Spleen (tissue), 11 donors: ENCODE results near the gene KCNG2. TPM values are rescaled to one million over a fixed set of nuclear protein-coding genes. Genes with fewer than 3 reads are reported as not detected.

Source experiments
- DNase-seq: peaks from one replicate; pipeline ENCODE4 v3.0.0-alpha.2; 2020
- H3K27ac ChIP-seq, 8 donors: fragments of 200-600 bp; sonication (generic) in 7 of 8; 1 replicate in 4 of 8; 2 replicates in 4 of 8; pipeline versions ENCODE4 v1.5.0 to v1.8.0; 2016 to 2021; ENCODE audit warnings: inconsistent platforms in 4 of 8, mild to moderate bottlenecking in 4 of 8, moderate library complexity in 1 of 8
- H3K27me3 ChIP-seq, 7 donors: fragments of 200-600 bp; sonication (generic) in 6 of 7; replicated peaks in 1 of 7; 1 replicate in 4 of 7; 2 replicates in 3 of 7; pipeline versions ENCODE4 v1.5.0 to v1.8.0; 2016 to 2021; ENCODE audit warnings: inconsistent platforms in 3 of 7, mild to moderate bottlenecking in 1 of 7
- H3K36me3 ChIP-seq, 6 donors: fragments of 200-600 bp; sonication (generic) in 5 of 6; 1 replicate in 4 of 6; 2 replicates in 2 of 6; pipeline versions ENCODE4 v1.5.0 to v1.8.0; 2016 to 2021; ENCODE audit warnings: inconsistent platforms in 2 of 6
- H3K4me1 ChIP-seq, 6 donors: fragments of 200-600 bp; sonication (generic) in 5 of 6; 1 replicate in 3 of 6; 2 replicates in 3 of 6; pipeline versions ENCODE4 v1.5.0 to v1.8.0; 2016 to 2021; ENCODE audit warnings: inconsistent platforms in 3 of 6
- H3K4me3 ChIP-seq, 8 donors: fragments of 200-600 bp; sonication (generic) in 7 of 8; 1 replicate in 4 of 8; 2 replicates in 4 of 8; pipeline versions ENCODE4 v1.5.0 to v1.8.0; 2016 to 2021; ENCODE audit warnings: inconsistent platforms in 4 of 8, mild to moderate bottlenecking in 4 of 8, moderate library complexity in 2 of 8
- H3K9me3 ChIP-seq, 8 donors: fragments of 200-600 bp; sonication (generic) in 7 of 8; 1 replicate in 4 of 8; 2 replicates in 4 of 8; pipeline versions ENCODE4 v1.5.0 to v1.8.0; 2016 to 2021; ENCODE audit warnings: inconsistent platforms in 4 of 8
- POLR2A ChIP-seq, 3 donors: fragments of 450-650 bp; IDR thresholded peaks; one replicate each; pipeline ENCODE4 v1.5.1; 2017; ENCODE audit warnings: antibody characterized with exemption in 3 of 3, mild to moderate bottlenecking in 1 of 3
- POLR2AphosphoS5 ChIP-seq, 3 donors: sonication (generic); formaldehyde crosslinking; IDR thresholded peaks; one replicate each; pipeline ENCODE4 v1.5.1; 2017; ENCODE audit warnings: antibody characterized with exemption in 3 of 3
- WGBS, 5 donors: extraction: QIAGEN DNeasy Blood & Tissue Kit in 3 of 5; methylation state at CpG; one replicate each; pipeline versions ENCODE4 v1.1.5 to v1.1.7; 2013 to 2018; 5-methylcytosine and 5-hydroxymethylcytosine counted together
- intact Hi-C: fragments of 100-400 bp; cut with DNase I; formaldehyde crosslinking; loops from one replicate; pipeline ENCODE4 v1.15.0; 2023; ENCODE audit warnings: low total_unique reads
- polyA plus RNA-seq, 3 donors: library from polyadenylated mRNA; stranded (reverse); fragments of 200-250 nt; gene quantifications; one replicate each; pipeline ENCODE4 v1.2.1, GENCODE V29; 2013
- total RNA-seq, 7 donors: library from RNA; depleted of rRNA in 3 of 7; stranded (reverse); fragments of >200 nt in 3 of 7; fragmentation: NEBNext Ultra II Directional in 4 of 7; extraction: Animal tissue kit (Norgen Biotek cat#: 25700) in 4 of 7; gene quantifications; one replicate each; pipeline versions ENCODE4 v1.1.0 to v1.2.1, GENCODE V29; 2016 to 2021
- TF ChIP-seq, protein P1 (sequence below), 11 experiments: fragments of 200-600 bp in 7 of 11; fragments of 450-650 bp in 4 of 11; sonication (generic) in 4 of 11; IDR thresholded peaks in 8 of 11; conservative IDR thresholded peaks in 3 of 11; 1 replicate in 7 of 11; 2 replicates in 4 of 11; pipeline versions ENCODE4 v1.4.0 to v1.8.0; 2016 to 2021; ENCODE audit warnings: antibody characterized with exemption in 11 of 11, inconsistent platforms in 4 of 11, mild to moderate bottlenecking in 1 of 11
- donor health status: healthy with polysubstance abuse.
- donor health status: DM: no; HTN: no; CAD: no; lungs with moderate emphysema.
- donor health status: DM: no; HTN: no; CAD: no.
- donor health status: Bipolar disorder and iron deficiency.
- donor health status: healthy.
- donor health status: DM: no; HTN: no; CAD: no.
- donor health status: DM: yes; HTN: yes; CAD: no.

KCNG2 gene
- total and polyA plus RNA-seq, 10 donors, result 0.15 to 3.2 (median 0.38) TPM; not detected in 1

DNA sequence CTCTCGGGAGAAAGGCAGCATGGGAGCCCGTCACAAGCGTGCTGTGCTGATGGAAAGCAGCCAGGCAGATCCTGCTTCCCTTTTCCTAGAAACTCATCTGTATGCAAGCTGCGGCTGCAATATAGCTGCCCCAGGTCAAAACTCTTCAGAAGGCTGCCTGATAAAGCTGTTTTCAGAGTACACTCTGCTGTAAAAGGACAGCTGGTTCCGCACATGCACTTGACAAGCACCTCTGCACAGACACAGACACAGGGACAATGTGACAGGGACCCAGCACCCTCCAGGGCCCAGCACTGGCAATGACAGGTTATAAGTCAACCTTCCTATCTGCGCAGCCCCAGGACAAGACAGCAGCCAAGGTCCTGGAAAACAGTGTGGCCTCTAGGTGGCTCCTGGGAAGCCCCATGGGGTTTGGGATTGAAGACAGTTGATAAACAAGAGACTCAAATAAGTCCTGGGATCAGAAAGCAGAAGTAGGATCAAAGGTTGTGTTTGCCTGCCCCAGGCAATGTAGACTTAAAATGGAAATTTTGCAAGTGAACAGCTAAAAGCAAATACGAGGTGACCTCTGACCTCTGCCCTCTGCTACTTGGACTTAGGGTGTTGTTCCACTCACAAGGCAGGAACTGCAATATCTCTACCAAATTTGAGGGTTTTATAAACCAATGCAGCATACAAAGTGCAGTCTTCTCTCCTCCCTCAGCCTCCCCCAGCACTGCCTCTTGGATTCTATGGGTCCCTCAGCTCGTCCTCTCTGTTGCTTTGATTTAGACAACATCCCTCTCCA is 136.8 kb downstream of the KCNG2 start:
- intact Hi-C loops, result no loop called here

DNA sequence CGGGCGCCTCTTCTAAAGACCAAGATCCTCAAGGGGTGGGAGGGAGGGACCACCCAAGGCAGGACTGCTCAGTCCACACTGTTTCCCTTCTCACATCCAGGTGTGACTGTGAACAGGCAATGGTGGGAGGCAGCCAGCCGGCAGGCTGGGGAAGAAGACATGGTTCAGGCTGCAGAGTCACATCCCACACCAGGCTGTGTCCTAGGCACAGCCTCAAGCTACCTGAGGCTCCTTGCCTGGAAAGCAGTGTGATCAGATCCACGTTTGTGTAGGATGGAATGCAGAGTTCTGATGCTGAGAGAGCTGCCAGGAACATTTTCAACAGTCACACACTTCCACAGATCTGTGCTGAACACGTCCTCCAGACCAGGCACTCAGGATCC is 137.4 kb downstream of the KCNG2 start:
- TF ChIP-seq POLR2AphosphoS5 (IDR thresholded peaks at IDR 0.05) (no peak), POLR2A (IDR thresholded peaks at IDR 0.05) (no peak)
- TF ChIP-seq, protein P1, sequence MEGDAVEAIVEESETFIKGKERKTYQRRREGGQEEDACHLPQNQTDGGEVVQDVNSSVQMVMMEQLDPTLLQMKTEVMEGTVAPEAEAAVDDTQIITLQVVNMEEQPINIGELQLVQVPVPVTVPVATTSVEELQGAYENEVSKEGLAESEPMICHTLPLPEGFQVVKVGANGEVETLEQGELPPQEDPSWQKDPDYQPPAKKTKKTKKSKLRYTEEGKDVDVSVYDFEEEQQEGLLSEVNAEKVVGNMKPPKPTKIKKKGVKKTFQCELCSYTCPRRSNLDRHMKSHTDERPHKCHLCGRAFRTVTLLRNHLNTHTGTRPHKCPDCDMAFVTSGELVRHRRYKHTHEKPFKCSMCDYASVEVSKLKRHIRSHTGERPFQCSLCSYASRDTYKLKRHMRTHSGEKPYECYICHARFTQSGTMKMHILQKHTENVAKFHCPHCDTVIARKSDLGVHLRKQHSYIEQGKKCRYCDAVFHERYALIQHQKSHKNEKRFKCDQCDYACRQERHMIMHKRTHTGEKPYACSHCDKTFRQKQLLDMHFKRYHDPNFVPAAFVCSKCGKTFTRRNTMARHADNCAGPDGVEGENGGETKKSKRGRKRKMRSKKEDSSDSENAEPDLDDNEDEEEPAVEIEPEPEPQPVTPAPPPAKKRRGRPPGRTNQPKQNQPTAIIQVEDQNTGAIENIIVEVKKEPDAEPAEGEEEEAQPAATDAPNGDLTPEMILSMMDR (IDR thresholded peaks at IDR 0.05 in 8 of 11, conservative IDR thresholded peaks at IDR 0.05 in 3 of 11), result no peak
- Histone ChIP-seq H3K36me3 (peaks cover 0 to 100% (median 49%) of the 10 kb centered on the region in 6 donors), H3K27ac (peak overlapping the region in 2 of 8 donors; percentile 5 to 41), H3K27me3 (no peaks in the 10 kb centered on the region), H3K4me3 (no peak overlapping the region), H3K9me3 (peaks cover 14 to 75% (median 61%) of the 10 kb centered on the region in 8 donors), H3K4me1 (peaks cover 0 to 32% (median 7%) of the 10 kb centered on the region in 6 donors)
- 75 to 97% (median 91%) methylated on average over 4 to 5 of the region's 5 CpGs for WGBS, 5 donors
- no peak for DNase-seq
- intact Hi-C loops, result no loop called here

More for the DNA sequence above, 136.8 kb downstream of the KCNG2 start:
- Histone ChIP-seq H3K4me3 (no peak overlapping the region), H3K9me3 (peaks cover 16 to 81% (median 67%) of the 10 kb centered on the region in 8 donors), H3K27me3 (no peaks in the 10 kb centered on the region), H3K36me3 (peaks cover 0 to 100% (median 49%) of the 10 kb centered on the region in 6 donors), H3K4me1 (peaks cover 0 to 32% (median 7%) of the 10 kb centered on the region in 6 donors), H3K27ac (peak overlapping the region in 5 of 8 donors; percentile 5 to 41 (median 14))
- WGBS, 5 donors, result 71 to 82% (median 78%) methylated on average over 7 to 8 of the region's 8 CpGs
- peak; percentile 51 for DNase-seq
- no peak for TF ChIP-seq POLR2AphosphoS5 (IDR thresholded peaks at IDR 0.05)
- TF ChIP-seq, protein P1 (IDR thresholded peaks at IDR 0.05 in 8 of 11, conservative IDR thresholded peaks at IDR 0.05 in 3 of 11), result no peak
- TF ChIP-seq POLR2A (IDR thresholded peaks at IDR 0.05), result no peak

DNA sequence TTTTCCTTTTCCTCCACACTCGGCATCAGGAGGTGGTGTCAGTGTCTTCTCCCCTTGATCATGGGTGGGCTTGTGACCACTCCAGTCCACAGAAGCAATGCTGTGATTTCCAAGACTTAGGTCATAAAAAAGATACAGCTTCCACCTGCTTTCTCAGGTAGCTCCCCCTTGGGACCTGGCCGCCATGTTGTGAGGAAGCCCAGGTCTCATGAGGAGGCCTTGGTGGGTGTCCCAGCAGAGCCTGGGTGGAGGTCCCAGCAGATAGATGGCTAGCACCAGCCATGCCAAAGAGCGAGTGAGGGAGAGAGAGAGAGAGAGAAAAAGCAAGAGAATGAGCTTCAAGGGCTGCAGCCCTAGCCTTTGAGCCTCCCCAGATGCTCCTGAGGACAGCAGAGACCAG is 137.8 kb downstream of the KCNG2 start:
- no peaks in the 10 kb centered on the region for H3K27me3 ChIP-seq
- TF ChIP-seq POLR2A (IDR thresholded peaks at IDR 0.05) (no peak), POLR2AphosphoS5 (IDR thresholded peaks at IDR 0.05) (no peak)
- TF ChIP-seq, protein P1 (IDR thresholded peaks at IDR 0.05 in 8 of 11, conservative IDR thresholded peaks at IDR 0.05 in 3 of 11), result no peak
- H3K27ac ChIP-seq, result no peak overlapping the region
- H3K4me1 ChIP-seq, result peaks cover 0 to 32% (median 7%) of the 10 kb centered on the region in 6 donors
- H3K36me3 ChIP-seq, result peaks cover 0 to 100% (median 51%) of the 10 kb centered on the region in 6 donors
- no peak overlapping the region for H3K4me3 ChIP-seq
- 90 to 98% (median 95%) methylated on average over 3 of the region's 3 CpGs for WGBS, 5 donors
- peaks cover 10 to 71% (median 57%) of the 10 kb centered on the region in 8 donors for H3K9me3 ChIP-seq
- no peak for DNase-seq
- intact Hi-C loops, result no loop called here

DNA sequence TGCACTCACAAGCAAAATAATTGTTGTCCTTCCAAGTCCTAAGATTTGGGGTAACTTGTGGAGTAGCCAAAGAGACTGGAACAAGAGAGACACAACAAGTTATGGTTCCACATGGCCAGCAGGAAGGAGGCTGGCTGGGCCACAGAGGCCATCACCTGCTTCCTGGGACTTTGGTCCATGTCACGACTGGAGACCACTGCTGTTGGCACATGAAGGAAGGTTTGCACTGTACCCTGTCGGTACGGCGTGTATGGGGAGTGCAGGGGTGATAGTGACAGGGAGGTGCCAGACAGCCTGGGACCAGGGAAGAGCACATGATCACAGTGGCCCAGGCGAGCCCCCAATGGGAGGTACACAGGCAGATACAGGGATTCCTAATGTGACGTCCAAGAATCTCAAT is 138.2 kb downstream of the KCNG2 start:
- intact Hi-C loops, result no loop called here
- DNase-seq, result peak; percentile 35
- WGBS, 5 donors, result 94 to 98% (median 96%) methylated on average over 6 of the region's 6 CpGs

More for the DNA sequence above, 138.2 kb downstream of the KCNG2 start:
- H3K36me3 ChIP-seq, result peaks cover 0 to 100% (median 54%) of the 10 kb centered on the region in 6 donors
- H3K9me3 ChIP-seq, result peaks cover 10 to 67% (median 53%) of the 10 kb centered on the region in 8 donors
- no peak overlapping the region for H3K4me3 ChIP-seq
- H3K27ac ChIP-seq, result no peak overlapping the region
- H3K4me1 ChIP-seq, result peaks cover 0 to 32% (median 7%) of the 10 kb centered on the region in 6 donors
- no peaks in the 10 kb centered on the region for H3K27me3 ChIP-seq
- TF ChIP-seq POLR2A (IDR thresholded peaks at IDR 0.05) (no peak), POLR2AphosphoS5 (IDR thresholded peaks at IDR 0.05) (no peak)
- TF ChIP-seq, protein P1 (IDR thresholded peaks at IDR 0.05 in 8 of 11, conservative IDR thresholded peaks at IDR 0.05 in 3 of 11), result no peak
